A673 (cell line): ENCODE measurements around the gene AFAP1. TPM values are rescaled to one million over a fixed set of nuclear protein-coding genes. Genes with fewer than 3 reads are reported as not detected.

Experiments used
- BruUV-seq: library from RNA; stranded (reverse); fragments of 400-500 nt; replicated peaks from 2 replicates; lab custom pipeline; 2021; lab: Mats Ljungman, UMichigan
- CTCF ChIA-PET: fragments of 300-600 bp; sonication (Branson Sonifier 250); formaldehyde crosslinking; loops from one replicate; lab custom pipeline; 2022; ENCODE audit warnings: antibody characterized with exemption; lab: Charles Lee
- POLR2A ChIA-PET: fragments of 300-600 bp; sonication (Branson Sonifier 250); formaldehyde crosslinking; loops from one replicate; lab custom pipeline; 2022; ENCODE audit warnings: antibody characterized with exemption; ENCODE audit not compliant: low non-redundant PET; lab: Charles Lee
- DNase-seq: peaks from one replicate; pipeline ENCODE4 v3.0.0-alpha.2; 2015; ENCODE audit warnings: low spot score
- H3K27ac ChIP-seq: fragments of 200-600 bp; sonication (generic); 2 replicates; pipeline ENCODE4 v1.5.1; 2016; ENCODE audit warnings: mixed run types, low read depth, mild to moderate bottlenecking, mixed read lengths, antibody characterized with exemption, low read length; ENCODE audit not compliant: poor library complexity, severe bottlenecking
- H3K27me3 ChIP-seq: fragments of 200-600 bp; sonication (generic); replicated peaks from 2 replicates; pipeline ENCODE4 v1.6.1; 2017; ENCODE audit warnings: mixed run types, low read depth, mild to moderate bottlenecking, mixed read lengths, antibody characterized with exemption, low read length; ENCODE audit not compliant: insufficient read depth, poor library complexity
- H3K36me3 ChIP-seq: fragments of 200-600 bp; sonication (generic); 2 replicates; pipeline ENCODE4 v1.6.1; 2016; ENCODE audit warnings: mixed run types, mild to moderate bottlenecking, mixed read lengths, antibody characterized with exemption, low read length; ENCODE audit not compliant: insufficient read depth, poor library complexity, severe bottlenecking
- H3K4me1 ChIP-seq: fragments of 200-600 bp; sonication (generic); 2 replicates; pipeline ENCODE4 v1.6.1; 2017; ENCODE audit warnings: mixed run types, mild to moderate bottlenecking, mixed read lengths, antibody characterized with exemption, low read length; ENCODE audit not compliant: insufficient read depth, poor library complexity, severe bottlenecking
- H3K4me3 ChIP-seq: fragments of 200-600 bp; sonication (generic); 2 replicates; pipeline ENCODE4 v1.5.1; 2016; ENCODE audit warnings: low read depth, mixed run types, mild to moderate bottlenecking, mixed read lengths, low read length; ENCODE audit not compliant: poor library complexity, severe bottlenecking
- H3K9me3 ChIP-seq: fragments of 200-600 bp; sonication (generic); 2 replicates; pipeline ENCODE4 v1.6.1; 2016; ENCODE audit warnings: mixed run types, low read depth, mild to moderate bottlenecking, mixed read lengths, antibody characterized with exemption, low read length; ENCODE audit not compliant: poor library complexity, severe bottlenecking
- EZH2 ChIP-seq: fragments of 200-600 bp; sonication (generic); IDR thresholded peaks from 2 replicates; pipeline ENCODE4 v1.6.1; 2017; ENCODE audit warnings: borderline replicate concordance, low read depth, mild to moderate bottlenecking, mixed read lengths, antibody characterized with exemption, low read length; ENCODE audit not compliant: poor library complexity, severe bottlenecking
- intact Hi-C: fragments of 100-400 bp; cut with micrococcal nuclease; formaldehyde crosslinking; loops from one replicate; pipeline ENCODE4 v1.10.0; 2022; ENCODE audit not compliant: unreplicated experiment
- total RNA-seq: library from RNA; stranded (reverse); gene quantifications from 2 replicates; pipeline ENCODE4 v1.2.3, GENCODE V29; 2021
- TF ChIP-seq, protein P1 (sequence below): fragments of 300-800, 200-600 bp; sonication (generic); conservative IDR thresholded peaks from 2 replicates; pipeline ENCODE4 v1.5.1; 2017; ENCODE audit warnings: low read depth, mild to moderate bottlenecking, antibody characterized with exemption, low read length, moderate library complexity, mixed read lengths

The AFAP1 gene
- total RNA-seq, 1 experiment from 2014 or later, result 42.6 TPM

DNA sequence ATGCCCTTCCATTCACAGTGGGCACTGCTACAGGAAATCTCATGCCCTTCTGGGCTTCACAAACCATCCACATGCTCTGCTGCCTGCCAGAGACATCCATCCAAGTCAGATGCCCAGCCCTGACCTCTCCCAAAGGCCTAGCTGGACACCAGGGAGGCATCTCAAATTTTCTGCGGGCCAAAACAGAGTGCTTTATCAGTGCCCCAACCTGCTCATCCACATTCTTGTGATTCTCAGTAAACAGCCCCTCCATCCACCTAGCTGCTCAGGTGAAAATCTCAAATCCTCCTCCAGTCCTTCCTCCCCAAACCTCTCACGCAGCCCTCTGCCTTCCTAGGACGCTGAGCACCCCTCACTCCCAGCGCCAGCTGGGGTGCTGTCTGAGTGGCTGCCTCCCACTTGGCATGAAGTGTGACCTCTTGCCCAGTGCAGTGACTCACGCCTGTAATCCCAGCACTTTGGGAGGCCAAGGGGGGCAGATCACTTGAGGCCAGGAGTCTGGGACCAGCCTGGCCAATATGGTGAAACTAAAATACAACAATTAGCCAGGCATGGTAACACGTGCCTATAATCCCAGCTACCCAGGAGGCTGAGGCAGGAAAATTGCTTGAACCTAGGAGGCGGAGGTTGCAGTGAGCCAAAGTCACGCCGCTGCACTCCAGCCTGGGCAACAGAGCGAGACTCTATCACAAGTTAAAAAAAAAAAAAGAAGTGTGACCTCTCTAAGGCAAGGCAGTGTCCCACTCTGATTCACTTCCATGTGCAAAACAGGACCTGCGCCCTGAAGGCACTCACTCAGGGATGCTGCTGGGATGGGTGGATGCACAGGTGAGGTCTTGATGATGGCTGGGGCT is 1.7 kb upstream of the AFAP1 start:
- no peak for DNase-seq
- no peak overlapping the region for H3K4me3 ChIP-seq
- no TSS peak for BruUV-seq
- intact Hi-C loops, result no loop called here
- TF ChIP-seq, protein P1, sequence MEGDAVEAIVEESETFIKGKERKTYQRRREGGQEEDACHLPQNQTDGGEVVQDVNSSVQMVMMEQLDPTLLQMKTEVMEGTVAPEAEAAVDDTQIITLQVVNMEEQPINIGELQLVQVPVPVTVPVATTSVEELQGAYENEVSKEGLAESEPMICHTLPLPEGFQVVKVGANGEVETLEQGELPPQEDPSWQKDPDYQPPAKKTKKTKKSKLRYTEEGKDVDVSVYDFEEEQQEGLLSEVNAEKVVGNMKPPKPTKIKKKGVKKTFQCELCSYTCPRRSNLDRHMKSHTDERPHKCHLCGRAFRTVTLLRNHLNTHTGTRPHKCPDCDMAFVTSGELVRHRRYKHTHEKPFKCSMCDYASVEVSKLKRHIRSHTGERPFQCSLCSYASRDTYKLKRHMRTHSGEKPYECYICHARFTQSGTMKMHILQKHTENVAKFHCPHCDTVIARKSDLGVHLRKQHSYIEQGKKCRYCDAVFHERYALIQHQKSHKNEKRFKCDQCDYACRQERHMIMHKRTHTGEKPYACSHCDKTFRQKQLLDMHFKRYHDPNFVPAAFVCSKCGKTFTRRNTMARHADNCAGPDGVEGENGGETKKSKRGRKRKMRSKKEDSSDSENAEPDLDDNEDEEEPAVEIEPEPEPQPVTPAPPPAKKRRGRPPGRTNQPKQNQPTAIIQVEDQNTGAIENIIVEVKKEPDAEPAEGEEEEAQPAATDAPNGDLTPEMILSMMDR, result no peak
- H3K4me1 ChIP-seq, result peaks cover 6% of the 10 kb centered on the region
- POLR2A ChIA-PET, result interaction anchor here (0.7 kb wide), 1 partner anchor 14 kb away, joined by 3 read pairs; no protein-coding TSS in a partner anchor
- CTCF ChIA-PET, result no interaction called here
- no peaks in the 10 kb centered on the region for H3K9me3 ChIP-seq
- H3K27me3 ChIP-seq, result no peaks in the 10 kb centered on the region
- no peak overlapping the region for H3K27ac ChIP-seq
- H3K36me3 ChIP-seq, result no peaks in the 10 kb centered on the region

DNA sequence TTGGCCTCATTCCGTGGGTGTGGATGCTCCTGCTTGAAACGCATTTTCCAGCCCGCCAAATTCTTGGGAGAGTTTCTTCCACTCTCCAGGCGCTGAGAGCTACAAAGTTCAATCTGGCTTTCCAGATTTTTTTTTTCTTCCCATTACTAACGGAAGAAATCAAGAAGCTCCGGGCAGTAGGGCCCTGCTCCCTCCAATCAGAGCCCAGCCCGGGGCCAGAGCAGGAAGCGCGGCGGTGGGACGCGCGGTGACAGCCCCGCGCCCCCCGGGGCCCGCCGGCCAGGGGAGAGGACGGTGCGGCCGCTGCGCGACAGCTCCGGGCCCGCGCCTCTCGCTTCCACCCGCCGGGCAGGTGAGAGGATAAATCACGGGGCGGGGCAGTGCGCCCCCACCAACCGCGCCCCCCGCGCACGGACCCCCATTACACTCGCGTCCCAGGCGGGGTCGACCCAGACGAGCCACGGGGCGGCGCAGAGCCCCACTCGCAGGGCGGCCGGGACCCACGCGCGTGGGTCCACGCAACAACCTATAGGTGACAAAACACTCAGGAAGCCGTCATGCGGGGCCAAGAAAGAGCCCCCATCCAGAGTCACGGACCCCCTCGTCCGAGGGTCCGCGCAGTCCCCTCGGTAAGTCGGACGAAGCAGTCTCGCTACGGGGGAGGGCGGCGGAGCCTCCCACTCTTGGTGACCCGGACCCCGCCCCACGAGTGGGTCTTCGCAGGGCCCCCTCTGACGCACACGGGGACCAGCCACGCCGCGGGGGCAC is 868 bp downstream of the AFAP1 start:
- DNase-seq, result peak; percentile 60
- ChIA-PET CTCF (interaction anchor here (1.0 to 1.6 kb wide), 3 partner anchors 93 to 135 kb away, joined by 5 to 10 read pairs (median 5); no protein-coding TSS in a partner anchor), POLR2A (interaction anchor here (0.6 kb wide), 1 partner anchor 362 kb away, joined by 4 read pairs; no protein-coding TSS in a partner anchor)
- peak overlapping the region; percentile 90 for H3K27ac ChIP-seq
- intact Hi-C loops, result loop anchor here (2.0 kb wide), 1 partner anchor 22 kb away; no protein-coding TSS in a partner anchor
- no TSS peak for BruUV-seq
- no peaks in the 10 kb centered on the region for H3K27me3 ChIP-seq
- H3K4me1 ChIP-seq, result peaks cover 15% of the 10 kb centered on the region
- no peak for TF ChIP-seq EZH2
- no peaks in the 10 kb centered on the region for H3K36me3 ChIP-seq
- H3K4me3 ChIP-seq, result peak overlapping the region; percentile 97
- no peaks in the 10 kb centered on the region for H3K9me3 ChIP-seq

DNA sequence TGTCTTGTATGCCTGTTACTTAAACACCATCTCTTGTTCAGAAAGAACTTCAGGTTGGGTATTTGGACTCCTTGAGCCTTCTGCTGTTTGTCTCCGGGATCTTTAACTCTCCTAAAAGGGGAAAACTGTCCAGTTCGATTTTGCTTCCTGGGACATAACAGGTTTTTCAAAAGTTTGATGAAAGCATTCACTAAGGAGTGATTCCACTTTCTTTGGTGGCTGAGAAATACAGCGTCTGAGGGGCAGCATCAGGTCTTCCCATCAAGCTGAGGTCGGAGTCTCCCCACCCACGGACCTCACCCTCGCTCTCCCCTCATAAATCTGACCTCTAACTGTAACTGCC is 1.4 kb downstream of the AFAP1 start:
- Histone ChIP-seq H3K4me1 (peaks cover 15% of the 10 kb centered on the region), H3K36me3 (no peaks in the 10 kb centered on the region), H3K27me3 (no peaks in the 10 kb centered on the region), H3K9me3 (no peaks in the 10 kb centered on the region), H3K4me3 (peak overlapping the region; percentile 97), H3K27ac (peak overlapping the region; percentile 90)
- TSS peak; percentile 33 for BruUV-seq
- ChIA-PET POLR2A (interaction anchor here (0.6 to 0.7 kb wide), 2 partner anchors 17 to 363 kb away, joined by 4 read pairs; no protein-coding TSS in a partner anchor), CTCF (interaction anchor here (0.9 to 1.3 kb wide), 3 partner anchors 30 to 134 kb away, joined by 3 to 10 read pairs (median 5); no protein-coding TSS in a partner anchor)
- intact Hi-C loops, result loop anchor here (2.0 kb wide), 1 partner anchor 23 kb away; no protein-coding TSS in a partner anchor
- TF ChIP-seq EZH2, result no peak
- TF ChIP-seq, protein P1, result no peak
- DNase-seq, result no peak
